Activated CD4-positive, alpha-beta T cell treated with anti-CD3 and anti-CD28 coated beads, Interleukin-2, amount 50 U/mL, for 24 hours (primary cell): Measurements from ENCODE around the gene PALMD.

ENCODE experiments used
- DNase-seq, 2 donors: peaks; one replicate each; pipeline ENCODE4 v3.0.0-alpha.2; 2020; ENCODE audit warnings: low read depth in 1 of 2, low spot score in 1 of 2

Gene PALMD

GRCh38 chr1:99645699-99646531 is at the start of gene PALMD:
TSS of gene PALMD (plus strand) at chr1:99646113. CDS start at chr1:99646318, 205 bp downstream.
- DNase-seq = no peak

DNA sequence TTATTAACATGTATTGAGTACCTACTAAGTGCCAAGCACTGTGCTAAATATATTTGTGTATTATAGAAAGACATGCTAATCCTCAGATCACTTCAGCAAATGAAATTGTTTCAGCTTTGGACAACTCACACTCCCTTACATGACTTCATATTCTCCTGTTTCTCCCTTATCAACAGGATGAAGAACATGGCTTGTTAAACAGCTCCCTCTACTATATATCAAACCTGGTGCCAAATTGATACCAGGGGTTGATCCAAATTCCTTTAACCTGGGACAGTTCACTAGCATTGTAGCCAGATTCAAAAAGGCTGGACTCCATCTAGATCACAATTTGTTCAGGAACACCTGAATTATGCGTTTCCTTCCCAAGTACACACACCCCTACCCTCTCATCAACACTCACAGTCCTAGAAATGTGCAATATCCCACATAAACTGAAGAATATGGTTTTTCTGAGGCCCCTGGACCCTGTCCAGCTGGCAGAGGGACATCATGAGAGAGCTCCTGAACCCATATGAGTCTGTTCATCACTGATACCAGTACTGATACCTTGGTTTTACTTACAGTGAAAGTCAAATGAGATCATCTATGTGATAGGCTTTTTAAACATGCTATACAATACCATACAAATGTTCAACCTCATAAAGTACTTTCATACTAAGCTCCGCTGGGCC is 47.0 kb upstream of the PALMD start:
- DNase-seq = no peak

DNA sequence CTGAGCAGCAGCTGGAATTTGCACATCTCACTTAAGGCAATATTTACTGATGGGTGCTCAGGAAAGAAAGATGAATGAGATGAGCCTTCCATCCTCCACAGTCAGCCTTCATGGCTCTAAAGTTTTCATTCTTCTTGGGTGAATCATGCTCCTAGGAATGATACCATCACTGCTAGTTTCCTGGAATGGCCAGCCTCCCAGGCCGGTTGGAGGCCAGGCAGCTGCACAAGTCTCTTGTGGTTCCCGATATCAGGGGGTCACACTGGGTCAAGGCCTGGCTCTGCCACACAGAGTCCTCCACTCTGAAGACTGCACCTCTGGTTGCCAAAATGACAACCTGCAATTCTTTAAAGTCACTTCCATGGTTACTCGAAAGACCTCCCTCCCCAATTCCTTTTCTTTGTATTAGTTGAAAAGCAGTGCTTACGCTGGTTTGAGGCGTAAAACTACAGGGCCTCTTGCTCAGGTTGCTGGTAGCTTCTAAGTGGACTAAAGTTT is 46.2 kb upstream of the PALMD start:
- no peak for DNase-seq

- no peak for DNase-seq
Measured at GRCh38 chr1:99600782-99601181, 45.1 kb upstream of the PALMD start.

GRCh38 chr1:99601208-99601607 is 44.7 kb upstream of the PALMD start:
- no peak for DNase-seq

DNA sequence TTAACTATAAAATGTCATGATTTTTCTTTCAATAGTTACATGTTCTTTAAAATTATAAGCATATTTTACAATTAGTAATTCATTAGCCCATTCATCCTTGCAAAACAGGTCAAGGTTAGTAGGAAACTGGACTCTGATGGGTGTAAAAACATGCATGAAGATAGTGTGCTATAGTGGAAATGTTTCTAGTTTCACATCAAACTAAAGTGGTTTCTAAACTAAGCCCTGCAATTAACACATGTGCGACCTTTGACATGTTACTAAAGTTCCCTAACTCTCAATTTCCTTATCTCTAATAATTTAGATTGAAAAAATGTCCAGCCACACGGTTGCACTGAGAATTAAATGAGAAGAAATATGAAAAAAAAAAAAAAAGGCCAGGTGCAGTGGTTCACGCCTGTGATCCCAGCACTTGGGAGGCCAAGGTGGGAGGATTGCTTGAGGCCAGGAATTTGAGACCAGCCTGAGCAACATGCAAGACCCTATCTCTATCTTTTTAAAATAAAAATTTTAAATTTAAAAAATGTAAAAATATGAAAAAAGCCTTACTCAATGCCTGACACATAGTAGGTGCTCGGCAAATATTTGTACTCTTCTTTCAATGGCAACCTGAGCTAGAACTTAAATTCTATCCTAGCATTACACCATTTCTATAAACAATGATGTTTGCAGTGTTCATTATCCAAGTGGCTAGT is 44.1 kb upstream of the PALMD start:
- DNase-seq = no peak

DNA sequence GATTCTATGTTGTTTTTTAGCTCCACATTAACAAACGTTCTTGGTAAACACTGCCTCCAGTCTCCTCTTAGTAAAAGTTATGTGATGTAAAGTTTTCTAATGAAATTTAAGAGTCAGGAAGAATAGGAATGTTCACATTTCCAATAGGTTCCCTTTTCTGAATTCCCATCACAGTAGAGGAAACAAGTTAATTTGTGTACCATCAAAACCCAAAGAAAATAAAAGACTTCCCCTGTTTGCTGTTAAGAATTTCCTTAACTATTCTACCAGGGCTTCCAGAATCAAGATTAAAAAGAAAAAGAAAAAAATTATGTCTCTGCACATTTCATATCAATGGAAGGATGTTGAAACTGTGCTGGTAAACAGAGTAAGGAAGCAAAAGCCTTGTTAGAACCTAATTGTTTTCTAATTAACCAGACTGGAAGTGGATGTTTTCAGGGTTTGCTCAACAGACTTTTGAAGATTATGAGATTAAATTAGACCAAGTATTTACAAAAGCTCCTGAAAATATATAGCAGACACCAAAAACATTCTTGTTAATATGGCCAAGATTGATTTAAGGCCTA is 43.4 kb upstream of the PALMD start:
- no peak for DNase-seq

- DNase-seq = no peak
Measured at GRCh38 chr1:99603699-99604560, 42.0 kb upstream of the PALMD start.

DNA sequence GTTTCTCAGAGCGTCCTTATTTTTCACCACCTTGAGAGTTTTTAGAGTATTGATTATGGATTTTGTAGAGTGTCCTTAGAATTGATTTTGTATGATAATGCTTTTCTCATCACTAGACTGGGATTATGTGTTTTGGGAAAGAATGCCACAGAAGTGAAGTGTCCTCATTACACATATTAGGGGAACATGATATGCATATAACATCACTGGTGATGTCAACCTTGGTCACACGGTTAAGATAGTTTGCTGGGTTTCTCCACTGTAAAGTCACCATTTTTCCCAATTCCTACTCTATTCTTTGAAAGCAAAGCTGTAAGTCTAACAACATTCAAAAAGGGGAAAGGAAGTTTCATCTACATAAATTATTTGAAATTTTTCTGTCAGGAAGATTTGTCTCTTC is 39.6 kb upstream of the PALMD start:
- DNase-seq = no peak

GRCh38 chr1:99607590-99607989 is 38.3 kb upstream of the PALMD start:
- no peak for DNase-seq

DNA sequence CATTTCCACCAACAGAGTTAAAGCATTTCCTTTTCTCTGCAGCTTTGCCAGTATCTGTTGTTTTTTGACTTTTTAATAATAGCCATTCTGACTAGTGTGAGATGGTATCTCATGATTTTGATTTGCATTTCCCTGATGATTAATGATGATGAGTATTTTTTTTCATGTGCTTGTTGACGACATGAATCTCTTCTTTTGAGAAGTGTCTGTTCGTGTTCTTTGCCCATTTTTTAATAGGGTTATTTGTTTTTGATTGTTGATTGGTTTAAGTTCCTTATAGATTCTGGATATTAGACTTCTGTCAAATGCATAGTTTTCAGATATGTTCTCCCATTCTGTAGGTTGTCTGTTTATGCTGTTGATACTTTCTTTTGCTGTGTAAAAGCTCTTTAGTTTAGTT is 37.9 kb upstream of the PALMD start:
- DNase-seq = no peak

GRCh38 chr1:99613716-99614115 is 32.2 kb upstream of the PALMD start:
- DNase-seq = no peak

- DNase-seq = no peak
Measured at GRCh38 chr1:99614728-99615127, 31.2 kb upstream of the PALMD start.

DNA sequence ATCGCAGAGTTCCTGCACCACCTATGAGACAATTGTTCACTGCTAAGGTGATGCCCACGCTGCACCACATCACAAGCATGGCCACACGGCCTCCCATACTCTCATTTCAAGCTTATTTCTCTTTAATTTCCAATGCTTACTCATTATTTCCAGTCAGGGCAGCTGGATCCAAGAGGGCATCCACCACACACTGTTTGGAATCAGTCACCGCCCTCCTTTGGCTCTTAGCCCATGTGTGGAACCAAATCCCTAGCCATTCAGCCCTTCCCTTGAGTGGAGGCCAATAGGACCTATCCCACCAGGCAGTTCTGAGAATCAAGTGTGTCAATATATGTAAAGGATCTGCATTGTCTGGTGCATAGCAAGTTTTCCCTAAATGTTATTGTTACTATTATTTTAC is 26.3 kb upstream of the PALMD start:
- no peak for DNase-seq

GRCh38 chr1:99621340-99621901 is 24.5 kb upstream of the PALMD start:
- no peak for DNase-seq

GRCh38 chr1:99622702-99623347 is 23.1 kb upstream of the PALMD start:
- DNase-seq = no peak

DNA sequence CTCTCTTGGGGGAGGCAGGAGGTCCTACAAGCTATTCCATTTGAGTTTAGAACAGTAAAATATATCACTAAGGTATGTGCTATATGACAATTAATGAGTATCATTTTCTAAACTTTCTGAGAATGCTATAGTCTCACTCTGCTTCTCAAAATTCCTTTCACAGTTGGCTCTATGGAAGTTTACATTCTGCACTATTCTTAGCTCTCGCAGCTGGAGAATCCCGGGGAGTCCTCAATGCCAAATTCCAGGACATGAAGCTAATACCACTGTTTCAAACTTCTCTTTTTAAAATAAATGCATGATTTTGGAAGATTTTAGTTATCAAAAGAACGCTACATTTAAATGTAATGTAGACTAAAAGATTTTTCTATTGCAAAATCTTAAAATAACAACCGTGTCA is 22.4 kb upstream of the PALMD start:
- no peak for DNase-seq

DNA sequence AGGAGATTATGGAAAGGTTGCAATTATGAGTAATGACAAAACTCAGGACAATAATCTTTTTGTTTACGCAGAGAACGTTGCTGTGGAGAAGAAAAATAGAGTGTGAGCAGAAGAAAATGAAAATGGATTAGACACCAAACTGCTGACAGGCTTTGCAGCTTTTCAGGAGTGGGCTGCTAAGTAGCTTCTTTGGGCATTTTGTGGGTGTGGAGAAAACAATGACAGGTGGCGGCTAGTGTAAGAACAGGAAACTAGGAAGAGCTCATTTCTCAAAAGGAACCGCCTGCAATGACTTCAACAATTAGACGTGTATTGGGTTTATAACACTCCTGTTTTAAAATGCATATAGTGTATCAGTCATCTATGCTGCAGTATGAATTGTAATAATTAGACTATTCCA is 18.3 kb upstream of the PALMD start:
- DNase-seq = no peak

DNA sequence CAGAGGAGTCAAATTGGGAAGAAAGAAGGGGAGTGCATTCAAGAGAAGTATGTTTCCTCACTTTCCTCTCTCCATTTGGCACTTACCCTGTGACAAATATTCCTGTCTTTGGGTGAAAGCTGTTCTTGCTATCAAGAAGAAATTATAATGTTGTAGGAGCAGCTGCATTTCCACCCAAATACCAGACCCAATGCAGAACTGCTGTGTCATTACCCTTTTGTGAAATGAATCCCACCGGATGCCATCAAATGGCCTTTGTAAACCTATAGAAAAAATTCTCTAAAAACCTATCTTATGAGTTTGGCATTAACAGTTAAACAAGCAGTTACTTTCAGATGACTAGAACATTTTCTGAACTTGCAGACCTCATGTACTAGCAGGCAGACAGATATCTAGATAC is 16.7 kb upstream of the PALMD start:
- no peak for DNase-seq
